ENCODE results near the gene RPP25.

RPP25 gene

DNA sequence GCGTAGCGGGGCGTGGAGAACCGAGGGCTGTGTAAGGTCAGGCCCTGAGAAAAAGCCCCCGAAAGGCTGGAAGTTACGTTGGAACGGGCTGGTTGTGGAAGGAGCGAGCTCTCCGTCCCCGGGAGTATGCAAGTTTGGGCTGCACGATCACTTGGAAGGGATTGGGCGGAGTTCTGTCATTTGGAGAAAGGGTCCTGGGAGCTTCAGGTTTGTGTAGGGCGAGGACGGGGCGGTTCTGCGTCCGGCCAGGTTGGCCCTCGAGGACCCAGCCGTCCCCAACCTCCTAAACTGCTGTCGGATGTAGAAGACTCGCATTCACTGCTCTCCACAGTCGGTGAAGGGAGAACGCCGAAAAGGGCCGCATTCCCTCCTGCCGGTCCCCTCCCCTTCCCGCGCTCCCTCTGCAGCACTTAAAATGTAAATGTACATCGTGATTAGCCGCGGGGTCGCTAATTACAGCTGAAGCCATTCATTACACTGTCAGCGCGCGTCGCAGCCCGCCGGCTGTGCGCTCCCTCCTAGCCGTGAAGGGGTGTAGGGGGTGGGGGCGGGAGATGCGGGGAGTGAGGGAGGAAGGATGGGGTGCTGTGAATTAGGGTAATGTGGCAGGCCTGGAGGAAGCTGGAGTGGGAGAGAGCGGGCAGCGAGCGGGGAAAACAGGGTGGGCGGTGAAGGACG lies 2.5 kb upstream of the RPP25 start:
- H3K4me2 ChIP-seq (ENCODE audit: low read length) = no peak overlapping the region
- no peaks in the 10 kb centered on the region for H3K9me2 ChIP-seq (ENCODE audit: low read depth, low read length)
- TF ChIP-seq, protein P1, sequence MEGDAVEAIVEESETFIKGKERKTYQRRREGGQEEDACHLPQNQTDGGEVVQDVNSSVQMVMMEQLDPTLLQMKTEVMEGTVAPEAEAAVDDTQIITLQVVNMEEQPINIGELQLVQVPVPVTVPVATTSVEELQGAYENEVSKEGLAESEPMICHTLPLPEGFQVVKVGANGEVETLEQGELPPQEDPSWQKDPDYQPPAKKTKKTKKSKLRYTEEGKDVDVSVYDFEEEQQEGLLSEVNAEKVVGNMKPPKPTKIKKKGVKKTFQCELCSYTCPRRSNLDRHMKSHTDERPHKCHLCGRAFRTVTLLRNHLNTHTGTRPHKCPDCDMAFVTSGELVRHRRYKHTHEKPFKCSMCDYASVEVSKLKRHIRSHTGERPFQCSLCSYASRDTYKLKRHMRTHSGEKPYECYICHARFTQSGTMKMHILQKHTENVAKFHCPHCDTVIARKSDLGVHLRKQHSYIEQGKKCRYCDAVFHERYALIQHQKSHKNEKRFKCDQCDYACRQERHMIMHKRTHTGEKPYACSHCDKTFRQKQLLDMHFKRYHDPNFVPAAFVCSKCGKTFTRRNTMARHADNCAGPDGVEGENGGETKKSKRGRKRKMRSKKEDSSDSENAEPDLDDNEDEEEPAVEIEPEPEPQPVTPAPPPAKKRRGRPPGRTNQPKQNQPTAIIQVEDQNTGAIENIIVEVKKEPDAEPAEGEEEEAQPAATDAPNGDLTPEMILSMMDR (IDR thresholded peaks at IDR 0.05; ENCODE audit: low read length) = no peak
- no peak for TF ChIP-seq EZH2 (IDR thresholded peaks at IDR 0.05; ENCODE audit: borderline replicate concordance, low read length)
- H3K9me3 ChIP-seq (ENCODE audit: low read length) = no peaks in the 10 kb centered on the region
- H3K79me2 ChIP-seq (ENCODE audit: insufficient read depth, low read length) = peaks cover 4% of the 10 kb centered on the region; the same call in 1 of the 2 replicates
- H4K20me1 ChIP-seq (ENCODE audit: insufficient read depth, low read length) = no peaks in the 10 kb centered on the region
- no peak overlapping the region for H3K27ac ChIP-seq (ENCODE audit: low read depth, low read length, poor library complexity, severe bottlenecking)
- H3K4me3 ChIP-seq (ENCODE audit: low read depth, low read length, poor library complexity, severe bottlenecking) = no peak overlapping the region
- no peak overlapping the region for H3K9ac ChIP-seq (ENCODE audit: low read length)
- no peak overlapping the region for H2AFZ ChIP-seq (ENCODE audit: low read length)
- H3K4me1 ChIP-seq (ENCODE audit: insufficient read depth, low read length, severe bottlenecking) = peaks cover 36% of the 10 kb centered on the region
- H3F3A ChIP-seq (ENCODE audit: insufficient read depth, low read length) = no peaks in the 10 kb centered on the region
- H3K36me3 ChIP-seq (ENCODE audit: insufficient read depth, low read length) = no peaks in the 10 kb centered on the region
- no peaks in the 10 kb centered on the region for H3K27me3 ChIP-seq (ENCODE audit: insufficient read depth, low read length)

DNA sequence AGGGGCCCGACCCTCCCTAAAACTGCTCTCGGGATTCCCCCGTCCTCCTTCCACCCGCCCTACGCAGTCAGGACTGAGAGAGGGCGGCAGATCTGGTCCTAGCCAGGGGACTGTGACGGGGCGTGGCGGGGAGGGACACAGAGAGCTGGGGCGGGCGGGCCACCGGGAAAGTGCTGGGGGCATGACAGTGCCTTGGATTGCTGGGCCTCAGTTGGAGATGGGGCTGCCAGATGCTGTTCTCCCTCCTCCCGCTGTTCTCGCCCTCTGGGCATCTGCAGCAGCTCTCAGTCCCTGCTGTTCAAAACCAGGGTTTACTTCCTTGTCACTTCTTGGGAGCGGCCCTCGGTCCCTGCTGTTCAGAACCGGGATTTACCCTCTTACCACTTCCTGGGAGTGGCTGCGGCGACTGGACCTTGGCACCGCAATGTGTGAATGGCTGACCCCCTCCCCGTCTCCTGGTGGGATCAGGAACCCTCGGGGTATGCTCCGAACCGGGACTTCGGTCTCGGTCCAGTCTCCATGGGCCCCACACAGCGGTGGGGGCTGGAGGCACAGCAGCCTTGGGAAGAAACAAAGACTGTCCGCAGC lies 1.8 kb upstream of the RPP25 start:
- no peak for TF ChIP-seq EZH2 (IDR thresholded peaks at IDR 0.05; ENCODE audit: borderline replicate concordance, low read length)
- TF ChIP-seq, protein P1 (IDR thresholded peaks at IDR 0.05; ENCODE audit: low read length) = no peak
- Histone ChIP-seq H3K9me2 (ENCODE audit: low read depth, low read length) (no peaks in the 10 kb centered on the region), H3K4me3 (ENCODE audit: low read depth, low read length, poor library complexity, severe bottlenecking) (no peak overlapping the region), H3K27me3 (ENCODE audit: insufficient read depth, low read length) (no peaks in the 10 kb centered on the region), H3K4me1 (ENCODE audit: insufficient read depth, low read length, severe bottlenecking) (peaks cover 39% of the 10 kb centered on the region), H3K79me2 (ENCODE audit: insufficient read depth, low read length) (peaks cover 4% of the 10 kb centered on the region; the same call in 1 of the 2 replicates), H3K36me3 (ENCODE audit: insufficient read depth, low read length) (no peaks in the 10 kb centered on the region), H4K20me1 (ENCODE audit: insufficient read depth, low read length) (no peaks in the 10 kb centered on the region), H3K4me2 (ENCODE audit: low read length) (no peak overlapping the region), H3K9ac (ENCODE audit: low read length) (no peak overlapping the region), H3K9me3 (ENCODE audit: low read length) (no peaks in the 10 kb centered on the region), H2AFZ (ENCODE audit: low read length) (no peak overlapping the region), H3F3A (ENCODE audit: insufficient read depth, low read length) (no peaks in the 10 kb centered on the region), H3K27ac (ENCODE audit: low read depth, low read length, poor library complexity, severe bottlenecking) (no peak overlapping the region)

DNA sequence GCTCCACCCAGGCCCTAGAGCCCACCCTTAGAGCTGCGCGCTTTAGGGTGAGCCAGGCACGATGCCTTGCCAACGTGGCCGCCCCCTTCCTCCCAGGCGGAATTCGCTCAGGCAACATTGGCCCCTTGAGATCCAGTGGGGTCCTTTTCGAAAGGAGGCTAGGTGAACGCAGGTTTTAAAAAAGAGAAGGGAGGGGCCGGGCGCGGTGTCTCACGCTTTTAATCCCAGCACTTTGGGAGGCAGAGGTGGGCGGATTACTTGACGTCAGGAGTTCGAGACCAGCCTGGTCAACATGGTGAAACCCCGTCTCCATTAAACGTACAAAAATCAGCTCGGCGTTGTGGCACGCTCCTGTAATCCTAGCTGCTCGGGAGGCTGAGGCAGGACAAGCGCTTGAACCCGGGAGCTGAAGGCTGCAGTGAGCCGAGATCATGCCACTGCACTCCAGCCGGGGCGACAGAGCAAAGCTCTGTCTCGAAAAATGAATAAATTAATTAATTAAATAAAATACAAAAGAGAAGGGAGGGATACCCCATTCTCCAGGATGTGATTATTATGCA lies 984 bp upstream of the RPP25 start:
- peaks cover 4% of the 10 kb centered on the region; the same call in 1 of the 2 replicates for H3K79me2 ChIP-seq (ENCODE audit: insufficient read depth, low read length)
- peak overlapping the region; percentile 60 for H3K4me3 ChIP-seq (ENCODE audit: low read depth, low read length, poor library complexity, severe bottlenecking)
- no peaks in the 10 kb centered on the region for H4K20me1 ChIP-seq (ENCODE audit: insufficient read depth, low read length)
- no peaks in the 10 kb centered on the region for H3K9me2 ChIP-seq (ENCODE audit: low read depth, low read length)
- H3K4me2 ChIP-seq (ENCODE audit: low read length) = peak overlapping the region; percentile 77
- H3K9me3 ChIP-seq (ENCODE audit: low read length) = no peaks in the 10 kb centered on the region
- no peaks in the 10 kb centered on the region for H3F3A ChIP-seq (ENCODE audit: insufficient read depth, low read length)
- TF ChIP-seq EZH2 (IDR thresholded peaks at IDR 0.05; ENCODE audit: borderline replicate concordance, low read length) = no peak
- TF ChIP-seq, protein P1 (IDR thresholded peaks at IDR 0.05; ENCODE audit: low read length) = no peak
- H3K27me3 ChIP-seq (ENCODE audit: insufficient read depth, low read length) = no peaks in the 10 kb centered on the region
- peaks cover 39% of the 10 kb centered on the region for H3K4me1 ChIP-seq (ENCODE audit: insufficient read depth, low read length, severe bottlenecking)
- peak overlapping the region; percentile 73; the same call in 1 of the 2 replicates for H3K9ac ChIP-seq (ENCODE audit: low read length)
- no peak overlapping the region for H3K27ac ChIP-seq (ENCODE audit: low read depth, low read length, poor library complexity, severe bottlenecking)
- no peaks in the 10 kb centered on the region for H3K36me3 ChIP-seq (ENCODE audit: insufficient read depth, low read length)
- H2AFZ ChIP-seq (ENCODE audit: low read length) = no peak overlapping the region

Data from OCI-LY1 (cell line).